GM21360 (cell line): ENCODE data around the gene SPC24.
"Not testable (repeated sequence)": the region's sequence is repeated elsewhere in the genome, so short reads cannot be mapped to it uniquely, and the experiment has no call there.

Source experiments
- ATAC-seq: cut with Tn5 transposase; IDR thresholded peaks from one replicate; pipeline ENCODE4 v1.9.1; 2021; ENCODE audit warnings: mild to moderate bottlenecking, moderate library complexity; ENCODE audit not compliant: unreplicated experiment

SPC24 gene

DNA sequence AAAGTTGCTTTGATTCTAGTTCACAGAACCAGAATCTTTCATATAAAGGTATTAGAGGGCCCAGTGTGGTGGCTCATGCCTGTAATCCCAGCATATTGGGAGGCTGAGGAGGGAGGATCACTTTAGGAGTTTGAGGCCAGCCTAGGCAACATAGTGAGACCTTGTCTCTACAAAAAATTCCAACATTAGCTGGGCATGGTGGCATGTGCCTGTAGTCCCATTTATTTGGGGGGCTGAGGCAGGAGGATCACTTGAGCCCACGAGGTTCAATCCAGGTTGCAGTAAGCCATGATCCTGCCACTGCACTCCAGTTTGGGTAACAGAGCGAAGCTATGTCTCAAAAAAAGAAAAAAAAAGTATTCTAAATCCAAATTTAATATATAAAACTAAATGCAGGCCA, 57.3 kb downstream of the SPC24 start:
- ATAC-seq: no peak

DNA sequence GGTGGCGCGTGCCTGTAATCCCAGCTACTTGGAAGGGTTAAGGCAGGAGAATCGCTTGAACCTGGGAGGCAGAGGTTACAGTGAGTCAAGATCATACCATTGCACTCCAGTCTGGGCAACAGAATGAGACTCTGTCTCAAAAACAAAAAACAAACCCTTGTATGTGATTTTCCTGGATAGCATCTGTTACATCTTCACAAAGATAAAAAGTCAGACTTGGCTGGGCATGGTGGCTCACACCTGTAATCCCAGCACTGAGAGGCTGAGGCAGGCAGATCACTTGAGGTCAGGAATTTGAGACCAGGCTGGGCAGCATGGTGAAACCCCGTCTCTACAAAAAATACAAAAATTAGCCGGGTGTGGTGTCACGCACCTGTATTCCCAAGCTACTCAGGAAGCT, 58.2 kb downstream of the SPC24 start:
- ATAC-seq: not testable (repeated sequence)

DNA sequence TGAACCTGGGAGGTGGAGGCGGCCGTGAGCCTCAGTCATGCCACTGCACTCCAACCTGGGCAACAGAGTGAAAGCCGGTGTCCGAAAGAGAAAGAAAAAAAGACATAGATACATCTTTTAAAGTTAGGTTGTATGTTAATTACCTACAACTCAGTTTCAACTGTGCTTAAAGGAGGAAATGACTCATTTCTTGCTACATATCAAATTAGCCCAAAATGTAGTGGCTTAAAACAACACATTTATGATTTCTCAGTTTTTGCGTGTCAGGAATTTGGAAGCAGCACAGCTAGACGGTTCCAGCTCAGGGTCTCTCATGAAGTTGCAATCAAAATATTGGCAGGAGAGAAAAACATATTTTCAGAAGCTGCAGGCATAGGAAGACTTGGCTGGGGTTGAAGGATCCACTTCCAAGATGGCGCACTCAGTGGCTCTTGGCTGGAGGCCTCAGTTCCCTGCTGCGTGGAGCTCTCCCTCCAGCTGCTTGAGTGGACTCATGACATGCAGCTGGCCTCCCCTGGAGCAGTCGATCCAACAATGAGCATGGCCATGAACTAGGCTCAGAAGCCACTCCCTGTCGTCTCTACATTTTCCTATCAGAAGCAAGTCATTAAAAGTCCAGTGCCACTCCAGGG, 59.3 kb downstream of the SPC24 start:
- no peak for ATAC-seq
